H1 (cell line): Measurements from ENCODE around the gene ZBP1. TPM values are rescaled to one million over a fixed set of nuclear protein-coding genes. Genes with fewer than 3 reads are reported as not detected.
A peak's percentile ranks its signal among the peaks of the same experiment; 100 is the strongest.

Experiments
- CTCF ChIA-PET: fragments of 300-600 bp; sonication (Branson Sonifier 250); formaldehyde crosslinking; loops from one replicate; lab custom pipeline; 2021; ENCODE audit not compliant: partially characterized antibody; lab: Charles Lee
- POLR2A ChIA-PET: fragments of 300-600 bp; sonication (Branson Sonifier 250); formaldehyde crosslinking; loops from one replicate; lab custom pipeline; 2021; ENCODE audit warnings: inconsistent platforms; ENCODE audit not compliant: partially characterized antibody; lab: Charles Lee
- DNase-seq, 2 experiments: peaks; one replicate each; pipeline versions ENCODE4 v3.0.0 to v3.0.0-alpha.2; 2010 to 2022; ENCODE audit warnings: low spot score in 2 of 2, low read depth in 1 of 2, mixed read lengths in 1 of 2
- FAIRE-seq: peaks from 2 replicates; lab custom pipeline; 2011; peaks lifted over from hg19 to GRCh38; lab: Jason Lieb, UNC
- H2AFZ ChIP-seq: 2 replicates; pipeline ENCODE4 v1.8.1; 2012; ENCODE audit warnings: low read length, inconsistent platforms
- H2AK5ac ChIP-seq: 2 replicates; pipeline ENCODE4 v1.6.1; 2013; ENCODE audit warnings: low read depth, low read length
- H2BK120ac ChIP-seq: replicated peaks from 2 replicates; pipeline ENCODE3; 2013; ENCODE audit warnings: low read depth, low read length, inconsistent platforms
- H2BK12ac ChIP-seq: 2 replicates; pipeline ENCODE4 v1.6.1; 2013; ENCODE audit warnings: low read depth, low read length
- H2BK15ac ChIP-seq: 2 replicates; pipeline ENCODE4 v1.6.1; 2013; ENCODE audit warnings: low read length
- H2BK20ac ChIP-seq: 2 replicates; pipeline ENCODE4 v1.6.1; 2013; ENCODE audit warnings: low read length
- H2BK5ac ChIP-seq: 2 replicates; pipeline ENCODE4 v1.6.1; 2013; ENCODE audit warnings: low read depth, low read length
- H3K14ac ChIP-seq: 2 replicates; pipeline ENCODE4 v1.6.1; 2013; ENCODE audit warnings: inconsistent platforms; ENCODE audit not compliant: insufficient read length
- H3K18ac ChIP-seq: 2 replicates; pipeline ENCODE4 v1.6.1; 2013; ENCODE audit warnings: low read length; ENCODE audit errors: extremely low read depth
- H3K23ac ChIP-seq: 2 replicates; pipeline ENCODE4 v1.6.1; 2013; ENCODE audit warnings: inconsistent platforms; ENCODE audit not compliant: insufficient read length
- H3K23me2 ChIP-seq: 2 replicates; pipeline ENCODE4 v1.6.1; 2013; ENCODE audit warnings: low read depth, low read length
- H3K27ac ChIP-seq: 2 replicates; pipeline ENCODE4 v1.6.1; 2011; ENCODE audit warnings: low read depth, low read length, inconsistent platforms
- H3K27me3 ChIP-seq, 4 experiments: replicated peaks in 1 of 4; 1 replicate in 1 of 4; 2 replicates in 3 of 4; pipeline versions ENCODE4 v1.6.1 to v1.8.1; 2011 to 2013; ENCODE audit warnings: low read length in 3 of 4, mild to moderate bottlenecking in 3 of 4, inconsistent platforms in 2 of 4, mixed read lengths in 2 of 4, moderate library complexity in 1 of 4; ENCODE audit not compliant: control insufficient read depth in 3 of 4, insufficient read depth in 3 of 4; ENCODE audit errors: extremely low read depth in 1 of 4
- H3K36me3 ChIP-seq, 4 experiments: 2 replicates each; pipeline versions ENCODE4 v1.6.1 to v1.8.1; 2011 to 2013; ENCODE audit warnings: mild to moderate bottlenecking in 4 of 4, low read length in 3 of 4, moderate library complexity in 2 of 4, control low read depth in 1 of 4, inconsistent platforms in 1 of 4; ENCODE audit not compliant: insufficient read depth in 4 of 4, control insufficient read depth in 2 of 4
- H3K4ac ChIP-seq: replicated peaks from 2 replicates; pipeline ENCODE3; 2013; ENCODE audit warnings: low read length, low read depth, mixed read lengths, inconsistent platforms; ENCODE audit not compliant: insufficient read length
- H3K4me1 ChIP-seq, 4 experiments: replicated peaks in 1 of 4; 1 replicate in 1 of 4; 2 replicates in 3 of 4; pipeline versions ENCODE4 v1.6.1 to v1.8.1; 2011 to 2013; ENCODE audit warnings: low read length in 3 of 4, inconsistent platforms in 2 of 4, mixed read lengths in 1 of 4; ENCODE audit not compliant: insufficient read depth in 4 of 4, control insufficient read depth in 3 of 4
- H3K4me2 ChIP-seq, 2 experiments: 2 replicates each; pipeline versions ENCODE4 v1.6.1 to v1.8.1; 2011 to 2013; ENCODE audit warnings: low read depth in 2 of 2, low read length in 2 of 2, control low read depth in 1 of 2, inconsistent platforms in 1 of 2, mild to moderate bottlenecking in 1 of 2; ENCODE audit not compliant: insufficient read depth in 1 of 2
- H3K4me3 ChIP-seq, 4 experiments: fragments of 200-600, 300-600 bp in 1 of 4; sonication (generic), shearing (Covaris generic), sonication (Bioruptor Twin) in 1 of 4; 2 replicates each; pipeline versions ENCODE4 v1.5.1 to v1.8.1; 2011 to 2016; ENCODE audit warnings: low read length in 4 of 4, low read depth in 3 of 4, control low read depth in 2 of 4, inconsistent platforms in 2 of 4, mild to moderate bottlenecking in 2 of 4, mixed read lengths in 1 of 4, moderate library complexity in 1 of 4; ENCODE audit not compliant: insufficient read depth in 2 of 4; ENCODE audit errors: extremely low read depth in 1 of 4
- H3K56ac ChIP-seq: replicated peaks from 2 replicates; pipeline ENCODE3; 2013; ENCODE audit warnings: low read depth, mild to moderate bottlenecking, mixed read lengths, low read length, inconsistent platforms; ENCODE audit not compliant: insufficient read length
- H3K79me1 ChIP-seq: 2 replicates; pipeline ENCODE4 v1.6.1; 2013; ENCODE audit warnings: low read depth, low read length, control low read depth
- H3K79me2 ChIP-seq, 2 experiments: 2 replicates each; pipeline versions ENCODE4 v1.6.1 to v1.8.1; 2012 to 2013; ENCODE audit warnings: low read length in 2 of 2, mild to moderate bottlenecking in 2 of 2, inconsistent platforms in 1 of 2; ENCODE audit not compliant: insufficient read depth in 2 of 2, control insufficient read depth in 1 of 2
- H3K9ac ChIP-seq, 4 experiments: replicated peaks in 1 of 4; 1 replicate in 1 of 4; 2 replicates in 3 of 4; pipeline versions ENCODE4 v1.6.1 to v1.8.1; 2011 to 2013; ENCODE audit warnings: low read depth in 3 of 4, low read length in 3 of 4, control low read depth in 2 of 4, mild to moderate bottlenecking in 2 of 4, moderate library complexity in 2 of 4, inconsistent platforms in 1 of 4; ENCODE audit errors: extremely low read depth in 1 of 4
- H3K9me3 ChIP-seq, 2 experiments: 2 replicates each; pipeline versions ENCODE4 v1.6.1 to v1.8.1; 2012 to 2013; ENCODE audit warnings: mild to moderate bottlenecking in 2 of 2, moderate library complexity in 2 of 2, control low read depth in 1 of 2, inconsistent platforms in 1 of 2, low read depth in 1 of 2, low read length in 1 of 2, mixed read lengths in 1 of 2; ENCODE audit not compliant: insufficient read depth in 2 of 2
- H4K20me1 ChIP-seq, 2 experiments: replicated peaks in 1 of 2; 2 replicates each; pipeline versions ENCODE3 to v1.8.1; 2011 to 2013; ENCODE audit warnings: inconsistent platforms in 2 of 2, low read length in 2 of 2, mild to moderate bottlenecking in 1 of 2; ENCODE audit not compliant: insufficient read depth in 2 of 2, control insufficient read depth in 1 of 2
- H4K5ac ChIP-seq: 2 replicates; pipeline ENCODE4 v1.6.1; 2013; ENCODE audit warnings: low read length, low read depth, mixed read lengths, inconsistent platforms; ENCODE audit not compliant: insufficient read length
- H4K8ac ChIP-seq: 2 replicates; pipeline ENCODE4 v1.8.0; 2013; ENCODE audit warnings: mild to moderate bottlenecking, moderate library complexity, low read length, inconsistent platforms; ENCODE audit not compliant: insufficient read depth; ENCODE audit errors: extremely low read depth
- H4K91ac ChIP-seq: replicated peaks from 2 replicates; pipeline ENCODE3; 2013; ENCODE audit warnings: low read length, mixed read lengths, inconsistent platforms; ENCODE audit not compliant: insufficient read length
- CEBPB ChIP-seq: IDR thresholded peaks from 2 replicates; pipeline ENCODE4 v1.6.1; 2012; ENCODE audit warnings: low read depth, low read length
- CHD2 ChIP-seq: IDR thresholded peaks from 2 replicates; pipeline ENCODE4 v1.6.1; 2012; ENCODE audit warnings: low read length, improper control_type of control experiment
- EGR1 ChIP-seq: IDR thresholded peaks from 2 replicates; pipeline ENCODE4 v1.6.1; 2011; ENCODE audit warnings: low read depth, low read length, borderline replicate concordance
- GTF2F1 ChIP-seq: IDR thresholded peaks from 2 replicates; pipeline ENCODE4 v1.6.1; 2012; ENCODE audit warnings: low read depth, low read length, improper control_type of control experiment, borderline replicate concordance
- KDM1A ChIP-seq: fragments of 200-600, 300-600 bp; sonication (generic); IDR thresholded peaks from 2 replicates; pipeline ENCODE4 v1.7.1; 2016; ENCODE audit warnings: mild to moderate bottlenecking, low read length, borderline replicate concordance
- POLR2A ChIP-seq, 2 experiments: IDR thresholded peaks; 1 replicate in 1 of 2; 2 replicates in 1 of 2; pipeline ENCODE4 v1.6.1; 2011; ENCODE audit warnings: low read depth in 2 of 2, low read length in 2 of 2, mild to moderate bottlenecking in 2 of 2; ENCODE audit errors: control extremely low read depth in 1 of 2
- POLR2AphosphoS5 ChIP-seq: IDR thresholded peaks from 2 replicates; pipeline ENCODE4 v1.6.1; 2011; ENCODE audit warnings: low read depth, low read length
- RAD21 ChIP-seq, 2 experiments: IDR thresholded peaks in 1 of 2; conservative IDR thresholded peaks in 1 of 2; 2 replicates each; pipeline ENCODE4 v1.6.1; 2011; ENCODE audit warnings: low read depth in 2 of 2, low read length in 2 of 2, improper control_type of control experiment in 1 of 2, inconsistent platforms in 1 of 2, mild to moderate bottlenecking in 1 of 2, moderate library complexity in 1 of 2
- SIX5 ChIP-seq: IDR thresholded peaks from 2 replicates; pipeline ENCODE4 v1.6.1; 2011; ENCODE audit warnings: mild to moderate bottlenecking, low read depth, low read length
- TAF1 ChIP-seq: IDR thresholded peaks from 2 replicates; pipeline ENCODE4 v1.6.1; 2011; ENCODE audit warnings: mild to moderate bottlenecking, low read depth, low read length
- YY1 ChIP-seq: IDR thresholded peaks from 2 replicates; pipeline ENCODE4 v1.6.1; 2011; ENCODE audit warnings: low read depth, mild to moderate bottlenecking, low read length
- WGBS, 2 experiments: shearing (Covaris generic) in 1 of 2; methylation state at CpG; one replicate each; pipeline versions ENCODE4 v1.1.6 to v1.1.7; 2013 to 2015; ENCODE audit warnings: low lambda C conversion rate in 2 of 2, mixed read lengths in 2 of 2, inconsistent platforms in 1 of 2, low coverage in 1 of 2, missing lambda C conversion rate in 1 of 2; ENCODE audit not compliant: insufficient replicate concordance in 2 of 2, insufficient coverage in 1 of 2, insufficient read length in 1 of 2; ENCODE audit errors: extremely low coverage in 1 of 2, missing lambda C conversion rate in 1 of 2; 5-methylcytosine and 5-hydroxymethylcytosine counted together
- polyA plus RNA-seq, 7 experiments: library from polyadenylated mRNA; depleted of rRNA in 3 of 7; stranded (reverse) in 5 of 7; unstranded in 2 of 7; fragments of >200 nt in 5 of 7; fragments of 200-250 nt in 2 of 7; gene quantifications; 1 replicate in 5 of 7; 2 replicates in 1 of 7; 4 replicates in 1 of 7; pipeline versions ENCODE4 v1.2.1 to v1.2.3, GENCODE V29; 2011 to 2013; ENCODE audit warnings: missing spikeins in 2 of 7, mixed read lengths in 2 of 7
- total RNA-seq: library from RNA; stranded (reverse); fragmentation: NEBNext Ultra II Directional; extraction: Animal tissue kit (Norgen Biotek cat#: 25700); gene quantifications from 2 replicates; pipeline ENCODE4 v1.2.1, GENCODE V29; 2021
- TF ChIP-seq, protein P1 (sequence below), 3 experiments: IDR thresholded peaks; 1 replicate in 2 of 3; 2 replicates in 1 of 3; pipeline versions ENCODE4 v1.5.1 to v1.6.1; 2011; ENCODE audit warnings: low read length in 3 of 3, mild to moderate bottlenecking in 3 of 3, inconsistent platforms in 2 of 3, low read depth in 1 of 3, moderate library complexity in 1 of 3; ENCODE audit not compliant: insufficient read depth in 1 of 3; ENCODE audit errors: control extremely low read depth in 1 of 3

ZBP1 gene
- total and polyA plus RNA-seq, 2 of the 8 experiments (the other 6 are each of a cell fraction or from before 2014, with no cell fraction given), result not detected

DNA sequence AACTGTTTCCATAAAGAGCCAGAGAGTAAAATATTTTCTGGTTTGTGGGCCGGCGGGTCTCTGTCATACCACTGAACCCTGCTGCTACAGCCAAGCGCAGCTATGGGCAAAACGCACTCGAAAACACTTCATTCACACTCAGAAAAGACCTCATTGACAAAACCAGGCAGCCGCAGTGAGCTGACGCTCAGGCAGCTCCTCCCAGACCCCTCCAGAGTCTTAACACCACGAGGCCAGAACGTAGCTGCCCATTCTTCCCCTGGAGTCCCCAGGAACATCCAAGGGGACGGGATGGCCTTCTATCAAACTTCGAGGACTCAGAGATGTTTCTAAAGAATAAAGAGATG is 35.6 kb upstream of the ZBP1 start:
- peaks cover 0 to 8% of the 10 kb centered on the region in 2 experiments; a peak in 3 of 4 replicates for H3K79me2 ChIP-seq
- H2BK12ac ChIP-seq, result no peak overlapping the region
- no peak overlapping the region for H3K4me3 ChIP-seq
- 81% methylated on average over 11 of the region's 11 CpGs; no CpG with 5 or more reads in 1 of the 2 experiments for WGBS, 2 experiments
- H3K18ac ChIP-seq, result no peak overlapping the region
- no peak overlapping the region for H3K56ac ChIP-seq
- H3K9me3 ChIP-seq, result no peaks in the 10 kb centered on the region
- H3K4ac ChIP-seq, result no peak overlapping the region
- no peak overlapping the region for H2BK15ac ChIP-seq
- peaks cover 0 to 4% (median 2%) of the 10 kb centered on the region in 4 experiments; a peak in 3 of 7 replicates for H3K4me1 ChIP-seq
- H2AFZ ChIP-seq, result no peak overlapping the region
- H2BK20ac ChIP-seq, result no peak overlapping the region
- H3K79me1 ChIP-seq, result peaks cover 2% of the 10 kb centered on the region; the same call in 1 of the 2 replicates
- no peaks in the 10 kb centered on the region for H3K27me3 ChIP-seq
- H2AK5ac ChIP-seq, result no peak overlapping the region
- H4K91ac ChIP-seq, result no peak overlapping the region
- DNase-seq, result peak in 1 of 2 experiments; percentile 43
- H4K8ac ChIP-seq, result peak overlapping the region; percentile 72; the same call in 1 of the 2 replicates
- no peak overlapping the region for H2BK120ac ChIP-seq
- no peak overlapping the region for H3K4me2 ChIP-seq
- no peak overlapping the region for H3K27ac ChIP-seq
- ChIA-PET CTCF (interaction anchor here (1.0 to 4.8 kb wide), 10 partner anchors 13 to 520 kb away, joined by 3 to 28 read pairs (median 4); no protein-coding TSS in a partner anchor), POLR2A (no interaction called here)
- peaks cover 3 to 13% of the 10 kb centered on the region in 2 experiments for H4K20me1 ChIP-seq
- H3K23ac ChIP-seq, result no peak overlapping the region
- FAIRE-seq, result no peak
- peaks cover 8% of the 10 kb centered on the region; the same call in 1 of the 2 replicates for H3K23me2 ChIP-seq
- H3K36me3 ChIP-seq, result peaks cover 3 to 8% (median 4%) of the 10 kb centered on the region in 4 experiments; a peak in 5 of 8 replicates
- H4K5ac ChIP-seq, result no peak overlapping the region
- no peak overlapping the region for H3K14ac ChIP-seq
- H2BK5ac ChIP-seq, result no peak overlapping the region
- H3K9ac ChIP-seq, result no peak overlapping the region
- TF ChIP-seq RAD21 (IDR thresholded peaks at IDR 0.05 in 1 of 2, conservative IDR thresholded peaks at IDR 0.05 in 1 of 2; ENCODE audit: low read depth in 2 of 2, low read length in 2 of 2), result no peak
- no peak for TF ChIP-seq KDM1A
- no peak for TF ChIP-seq POLR2A (IDR thresholded peaks at IDR 0.05; ENCODE audit: control extremely low read depth in 1 of 2, low read depth in 2 of 2, low read length in 2 of 2)
- no peak for TF ChIP-seq CEBPB
- no peak for TF ChIP-seq CHD2
- TF ChIP-seq YY1, result no peak
- TF ChIP-seq EGR1, result no peak
- TF ChIP-seq POLR2AphosphoS5, result no peak
- TF ChIP-seq, protein P1, sequence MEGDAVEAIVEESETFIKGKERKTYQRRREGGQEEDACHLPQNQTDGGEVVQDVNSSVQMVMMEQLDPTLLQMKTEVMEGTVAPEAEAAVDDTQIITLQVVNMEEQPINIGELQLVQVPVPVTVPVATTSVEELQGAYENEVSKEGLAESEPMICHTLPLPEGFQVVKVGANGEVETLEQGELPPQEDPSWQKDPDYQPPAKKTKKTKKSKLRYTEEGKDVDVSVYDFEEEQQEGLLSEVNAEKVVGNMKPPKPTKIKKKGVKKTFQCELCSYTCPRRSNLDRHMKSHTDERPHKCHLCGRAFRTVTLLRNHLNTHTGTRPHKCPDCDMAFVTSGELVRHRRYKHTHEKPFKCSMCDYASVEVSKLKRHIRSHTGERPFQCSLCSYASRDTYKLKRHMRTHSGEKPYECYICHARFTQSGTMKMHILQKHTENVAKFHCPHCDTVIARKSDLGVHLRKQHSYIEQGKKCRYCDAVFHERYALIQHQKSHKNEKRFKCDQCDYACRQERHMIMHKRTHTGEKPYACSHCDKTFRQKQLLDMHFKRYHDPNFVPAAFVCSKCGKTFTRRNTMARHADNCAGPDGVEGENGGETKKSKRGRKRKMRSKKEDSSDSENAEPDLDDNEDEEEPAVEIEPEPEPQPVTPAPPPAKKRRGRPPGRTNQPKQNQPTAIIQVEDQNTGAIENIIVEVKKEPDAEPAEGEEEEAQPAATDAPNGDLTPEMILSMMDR (IDR thresholded peaks at IDR 0.05; ENCODE audit: control extremely low read depth in 1 of 3, insufficient read depth in 1 of 3, low read depth in 1 of 3, low read length in 3 of 3), result no peak
- TF ChIP-seq GTF2F1, result no peak
- TF ChIP-seq TAF1, result no peak
- TF ChIP-seq SIX5, result no peak
